OCI-LY3 (cell line): ENCODE data around the gene MGP.

Experiments used
- EZH2phosphoT487 ChIP-seq: fragments of 200-600 bp; shearing (Covaris generic); IDR thresholded peaks from 2 replicates; pipeline ENCODE4 v1.6.1; 2018; ENCODE audit warnings: antibody characterized with exemption, mixed run types, low read depth
- TF ChIP-seq, protein P1 (sequence below): fragments of 200-600, 300-600 bp; sonication (generic); IDR thresholded peaks from 2 replicates; pipeline ENCODE4 v1.5.1; 2014; ENCODE audit warnings: antibody characterized with exemption, low read length, low read depth

DNA sequence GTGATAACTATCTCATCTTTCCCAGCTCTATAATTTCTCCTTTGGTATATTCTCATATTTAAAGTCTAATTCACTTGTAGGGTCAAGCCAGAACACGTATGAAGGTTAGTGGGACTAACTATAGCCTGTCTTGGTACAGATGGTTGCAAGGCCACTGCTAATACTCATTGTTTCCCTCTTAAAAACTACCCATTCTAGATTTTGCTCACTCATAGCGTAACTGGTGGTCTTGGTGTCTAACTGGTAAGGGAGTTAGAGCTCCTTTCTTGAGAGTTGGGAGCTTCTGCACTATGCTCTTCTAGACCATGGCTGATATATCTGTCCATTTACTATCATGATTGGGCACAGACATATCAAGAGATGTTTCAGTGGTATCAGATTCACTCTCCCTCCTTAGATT lies 8.8 kb downstream of the MGP start:
- TF ChIP-seq EZH2phosphoT487: no peak
- TF ChIP-seq, protein P1, sequence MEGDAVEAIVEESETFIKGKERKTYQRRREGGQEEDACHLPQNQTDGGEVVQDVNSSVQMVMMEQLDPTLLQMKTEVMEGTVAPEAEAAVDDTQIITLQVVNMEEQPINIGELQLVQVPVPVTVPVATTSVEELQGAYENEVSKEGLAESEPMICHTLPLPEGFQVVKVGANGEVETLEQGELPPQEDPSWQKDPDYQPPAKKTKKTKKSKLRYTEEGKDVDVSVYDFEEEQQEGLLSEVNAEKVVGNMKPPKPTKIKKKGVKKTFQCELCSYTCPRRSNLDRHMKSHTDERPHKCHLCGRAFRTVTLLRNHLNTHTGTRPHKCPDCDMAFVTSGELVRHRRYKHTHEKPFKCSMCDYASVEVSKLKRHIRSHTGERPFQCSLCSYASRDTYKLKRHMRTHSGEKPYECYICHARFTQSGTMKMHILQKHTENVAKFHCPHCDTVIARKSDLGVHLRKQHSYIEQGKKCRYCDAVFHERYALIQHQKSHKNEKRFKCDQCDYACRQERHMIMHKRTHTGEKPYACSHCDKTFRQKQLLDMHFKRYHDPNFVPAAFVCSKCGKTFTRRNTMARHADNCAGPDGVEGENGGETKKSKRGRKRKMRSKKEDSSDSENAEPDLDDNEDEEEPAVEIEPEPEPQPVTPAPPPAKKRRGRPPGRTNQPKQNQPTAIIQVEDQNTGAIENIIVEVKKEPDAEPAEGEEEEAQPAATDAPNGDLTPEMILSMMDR: no peak
